Suprapubic skin (tissue), 4 donors: ENCODE measurements around the gene COPS2. TPM values are rescaled to one million over a fixed set of nuclear protein-coding genes. Genes with fewer than 3 reads are reported as not detected.

Experiments used
- DNase-seq, 2 donors: peaks; one replicate each; pipeline ENCODE4 v3.0.0-alpha.2; 2019; ENCODE audit warnings: low spot score in 2 of 2
- H3K27ac ChIP-seq: fragments of 200-600 bp; sonication (generic); one replicate; pipeline ENCODE4 v1.5.1; 2019
- H3K27me3 ChIP-seq: fragments of 200-600 bp; sonication (generic); one replicate; pipeline ENCODE4 v1.5.1; 2019
- H3K36me3 ChIP-seq: fragments of 200-600 bp; sonication (generic); one replicate; pipeline ENCODE4 v1.5.1; 2019
- H3K4me1 ChIP-seq: fragments of 200-600 bp; sonication (generic); one replicate; pipeline ENCODE4 v1.5.1; 2019
- H3K4me3 ChIP-seq: fragments of 200-600 bp; sonication (generic); one replicate; pipeline ENCODE4 v1.5.1; 2019; ENCODE audit warnings: mild to moderate bottlenecking
- H3K9me3 ChIP-seq: fragments of 200-600 bp; sonication (generic); one replicate; pipeline ENCODE4 v1.5.1; 2019
- EP300 ChIP-seq: sonication (generic); formaldehyde crosslinking; IDR thresholded peaks from one replicate; pipeline ENCODE4 v1.6.1; 2017; ENCODE audit warnings: antibody characterized with exemption
- POLR2A ChIP-seq, 2 donors: fragments of 450-650 bp; IDR thresholded peaks; one replicate each; pipeline ENCODE4 v1.6.1; 2017; ENCODE audit warnings: antibody characterized with exemption in 2 of 2, mild to moderate bottlenecking in 2 of 2, moderate library complexity in 2 of 2
- POLR2AphosphoS5 ChIP-seq, 3 donors: sonication (generic); formaldehyde crosslinking; IDR thresholded peaks; one replicate each; pipeline ENCODE4 v1.6.1; 2017; ENCODE audit warnings: antibody characterized with exemption in 3 of 3
- WGBS: methylation state at CpG from one replicate; pipeline ENCODE4 v1.1.5; 2018; 5-methylcytosine and 5-hydroxymethylcytosine counted together
- total RNA-seq, 4 donors: library from RNA; depleted of rRNA; stranded (reverse); fragments of >200 nt; gene quantifications; one replicate each; pipeline ENCODE4 v1.1.0, GENCODE V29; 2016
- TF ChIP-seq, protein P1 (sequence below), 2 donors: fragments of 200-600 bp in 1 of 2; fragments of 450-650 bp in 1 of 2; sonication (generic) in 1 of 2; IDR thresholded peaks; one replicate each; pipeline ENCODE4 v1.5.1; 2016 to 2019; ENCODE audit warnings: antibody characterized with exemption in 2 of 2, mild to moderate bottlenecking in 1 of 2, moderate library complexity in 1 of 2

The COPS2 gene
- total RNA-seq, 4 donors from 2014 or later, result 39.6 to 55.1 (median 47.7) TPM

DNA sequence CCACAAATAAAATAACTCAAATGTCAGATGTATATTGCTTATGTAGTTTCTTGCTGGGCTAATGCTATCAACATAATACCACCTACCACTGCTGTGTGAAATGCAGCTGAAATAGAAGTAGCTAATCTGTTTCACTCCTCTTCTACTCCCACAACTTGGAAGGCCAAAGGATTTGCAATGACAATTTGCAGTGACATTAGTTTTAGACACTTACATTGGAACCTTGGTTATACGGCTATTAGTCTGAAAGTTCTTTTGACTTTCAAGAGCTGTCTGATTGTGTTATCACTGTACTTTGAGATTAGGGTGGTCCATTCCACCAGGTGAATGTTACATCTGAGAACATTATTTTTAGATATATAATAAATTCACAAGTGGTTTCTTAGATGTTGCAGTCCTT, 33.5 kb downstream of the COPS2 start:
- Histone ChIP-seq H3K27me3 (no peaks in the 10 kb centered on the region), H3K36me3 (peaks cover 17% of the 10 kb centered on the region), H3K9me3 (no peaks in the 10 kb centered on the region), H3K27ac (no peak overlapping the region), H3K4me1 (no peaks in the 10 kb centered on the region), H3K4me3 (no peak overlapping the region)
- TF ChIP-seq POLR2AphosphoS5 (IDR thresholded peaks at IDR 0.05) (no peak), EP300 (no peak), POLR2A (IDR thresholded peaks at IDR 0.05) (no peak)
- TF ChIP-seq, protein P1, sequence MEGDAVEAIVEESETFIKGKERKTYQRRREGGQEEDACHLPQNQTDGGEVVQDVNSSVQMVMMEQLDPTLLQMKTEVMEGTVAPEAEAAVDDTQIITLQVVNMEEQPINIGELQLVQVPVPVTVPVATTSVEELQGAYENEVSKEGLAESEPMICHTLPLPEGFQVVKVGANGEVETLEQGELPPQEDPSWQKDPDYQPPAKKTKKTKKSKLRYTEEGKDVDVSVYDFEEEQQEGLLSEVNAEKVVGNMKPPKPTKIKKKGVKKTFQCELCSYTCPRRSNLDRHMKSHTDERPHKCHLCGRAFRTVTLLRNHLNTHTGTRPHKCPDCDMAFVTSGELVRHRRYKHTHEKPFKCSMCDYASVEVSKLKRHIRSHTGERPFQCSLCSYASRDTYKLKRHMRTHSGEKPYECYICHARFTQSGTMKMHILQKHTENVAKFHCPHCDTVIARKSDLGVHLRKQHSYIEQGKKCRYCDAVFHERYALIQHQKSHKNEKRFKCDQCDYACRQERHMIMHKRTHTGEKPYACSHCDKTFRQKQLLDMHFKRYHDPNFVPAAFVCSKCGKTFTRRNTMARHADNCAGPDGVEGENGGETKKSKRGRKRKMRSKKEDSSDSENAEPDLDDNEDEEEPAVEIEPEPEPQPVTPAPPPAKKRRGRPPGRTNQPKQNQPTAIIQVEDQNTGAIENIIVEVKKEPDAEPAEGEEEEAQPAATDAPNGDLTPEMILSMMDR (IDR thresholded peaks at IDR 0.05), result no peak
- DNase-seq, result no peak
- WGBS, result 93% methylated on average over 1 of the region's 1 CpG

DNA sequence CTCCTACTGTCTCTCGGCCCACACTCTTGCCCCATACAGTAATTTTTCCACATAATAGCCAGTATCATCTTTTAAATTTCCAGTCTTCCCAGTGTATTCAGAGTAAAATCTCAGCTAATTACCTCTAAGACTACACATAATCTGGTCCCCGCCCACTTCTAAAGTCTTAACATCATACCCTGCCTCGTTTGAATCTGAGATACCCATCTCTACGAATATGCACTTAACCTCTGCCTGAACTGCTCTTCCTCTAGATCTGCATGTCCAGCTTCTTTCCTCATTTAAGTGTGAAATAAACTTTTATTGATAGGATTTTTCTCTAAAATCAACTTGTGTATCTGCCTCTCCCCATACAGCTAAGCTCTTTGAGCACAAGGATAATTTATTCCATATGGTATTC, 34.6 kb downstream of the COPS2 start:
- peaks cover 11% of the 10 kb centered on the region for H3K36me3 ChIP-seq
- no peak overlapping the region for H3K4me3 ChIP-seq
- H3K9me3 ChIP-seq, result no peaks in the 10 kb centered on the region
- no peaks in the 10 kb centered on the region for H3K27me3 ChIP-seq
- DNase-seq, result no peak
- TF ChIP-seq POLR2AphosphoS5 (IDR thresholded peaks at IDR 0.05) (no peak), EP300 (no peak), POLR2A (IDR thresholded peaks at IDR 0.05) (no peak)
- TF ChIP-seq, protein P1 (IDR thresholded peaks at IDR 0.05), result no peak
- WGBS, result 81% methylated on average over 4 of the region's 4 CpGs
- H3K4me1 ChIP-seq, result no peaks in the 10 kb centered on the region
- H3K27ac ChIP-seq, result no peak overlapping the region

DNA sequence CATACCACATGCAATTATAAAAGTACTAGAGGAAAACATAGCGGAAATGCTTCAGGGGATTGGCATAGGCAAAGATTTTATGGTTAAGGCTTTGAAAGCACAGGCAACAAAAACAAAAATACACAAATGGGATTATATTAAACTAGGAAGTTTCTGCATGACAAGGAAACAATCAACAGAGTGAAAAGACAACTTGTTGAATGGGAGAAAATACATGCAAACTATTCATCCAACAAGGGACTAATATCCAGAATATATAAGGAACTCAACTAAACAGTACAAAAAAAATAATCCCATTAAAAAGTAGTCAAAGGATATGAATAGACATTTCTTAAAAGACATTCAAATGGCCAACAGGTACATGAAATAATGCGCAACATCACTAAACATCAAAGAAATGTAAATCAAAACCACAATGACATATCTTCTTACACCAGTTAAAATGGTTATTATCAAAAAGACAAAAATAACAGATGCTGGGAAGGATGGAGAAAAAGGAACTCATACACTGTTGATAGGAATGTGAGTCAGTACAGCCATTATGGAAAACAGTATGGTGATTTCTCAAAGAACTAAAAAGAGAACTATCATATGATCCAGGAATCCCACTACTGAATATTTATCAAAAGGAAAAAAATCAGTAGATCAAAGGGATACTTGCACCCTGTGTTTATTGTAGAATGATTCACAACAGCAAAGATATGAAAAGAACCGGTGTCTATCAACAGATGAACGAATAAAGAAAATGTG, 39.1 kb downstream of the COPS2 start:
- Histone ChIP-seq H3K4me3 (no peak overlapping the region), H3K27me3 (no peaks in the 10 kb centered on the region), H3K4me1 (no peaks in the 10 kb centered on the region), H3K9me3 (no peaks in the 10 kb centered on the region), H3K36me3 (peaks cover 16% of the 10 kb centered on the region), H3K27ac (no peak overlapping the region)
- WGBS, result 95% methylated on average over 4 of the region's 4 CpGs
- DNase-seq, result no peak
- no peak for TF ChIP-seq POLR2AphosphoS5 (IDR thresholded peaks at IDR 0.05)
- TF ChIP-seq EP300, result no peak
- no peak for TF ChIP-seq POLR2A (IDR thresholded peaks at IDR 0.05)
- TF ChIP-seq, protein P1 (IDR thresholded peaks at IDR 0.05), result no peak

DNA sequence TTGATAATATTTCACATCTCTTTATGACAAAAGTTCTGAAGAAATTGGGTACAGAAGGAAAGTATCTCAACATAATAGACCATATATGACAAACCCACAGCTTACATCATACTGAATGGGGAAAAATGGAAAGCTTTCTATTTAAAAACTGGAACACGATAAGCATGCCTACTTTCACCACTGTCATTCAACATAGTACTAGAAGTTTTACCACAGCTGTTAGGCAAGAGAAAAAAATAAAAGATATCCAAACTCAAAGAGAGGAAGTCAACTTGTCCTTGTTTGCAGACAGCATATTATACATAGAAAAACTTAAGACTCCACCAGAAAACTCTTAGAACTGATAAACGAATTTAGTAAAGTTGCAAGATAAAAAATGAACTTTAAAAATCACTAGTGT, 40.3 kb downstream of the COPS2 start:
- WGBS, result 90% methylated on average over 2 of the region's 2 CpGs
- no peak for DNase-seq
- H3K36me3 ChIP-seq, result peaks cover 26% of the 10 kb centered on the region
- H3K27ac ChIP-seq, result no peak overlapping the region
- no peaks in the 10 kb centered on the region for H3K4me1 ChIP-seq
- no peak for TF ChIP-seq POLR2A (IDR thresholded peaks at IDR 0.05)
- TF ChIP-seq, protein P1 (IDR thresholded peaks at IDR 0.05), result no peak
- TF ChIP-seq EP300, result no peak
- TF ChIP-seq POLR2AphosphoS5 (IDR thresholded peaks at IDR 0.05), result no peak
- H3K9me3 ChIP-seq, result no peaks in the 10 kb centered on the region
- no peak overlapping the region for H3K4me3 ChIP-seq
- no peaks in the 10 kb centered on the region for H3K27me3 ChIP-seq

DNA sequence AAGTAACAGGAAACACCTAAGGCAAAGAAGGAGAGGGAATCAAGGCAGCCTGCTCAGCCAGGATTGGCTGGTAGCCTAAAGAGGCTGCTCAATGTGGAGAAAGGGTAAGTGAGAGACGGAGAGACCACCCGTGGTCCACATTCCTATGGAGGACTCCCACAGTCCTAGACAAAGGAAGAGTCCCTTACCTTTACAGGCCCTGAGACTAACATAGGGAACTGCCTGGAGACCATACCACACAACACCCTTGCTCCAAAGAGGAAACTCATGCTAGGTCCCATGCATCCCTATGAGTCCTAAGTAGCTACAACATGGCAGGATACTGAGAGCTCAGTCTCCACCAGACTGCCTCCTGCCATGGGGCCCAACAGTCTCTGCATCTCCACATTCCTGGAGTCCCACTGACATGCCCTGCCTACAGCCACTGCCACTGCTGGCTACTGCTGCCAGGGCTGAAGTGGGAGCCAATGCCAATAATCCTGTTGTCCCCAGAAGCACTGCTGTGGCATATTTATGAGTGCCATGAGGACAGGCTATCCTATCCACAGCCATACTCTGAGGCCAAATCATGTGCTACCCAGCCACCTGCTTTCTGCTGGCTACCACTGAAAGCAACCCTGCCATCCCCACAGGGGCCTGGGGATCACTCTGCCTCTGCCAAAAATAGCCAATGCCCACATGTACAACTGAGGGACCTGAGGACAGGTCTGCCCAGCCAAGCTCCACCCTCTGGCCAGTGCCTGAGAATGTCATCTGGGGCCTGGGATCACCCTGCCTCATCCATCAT, 45.0 kb downstream of the COPS2 start:
- no peaks in the 10 kb centered on the region for H3K4me1 ChIP-seq
- no peak for DNase-seq
- no peaks in the 10 kb centered on the region for H3K27me3 ChIP-seq
- 95% methylated on average over 2 of the region's 2 CpGs for WGBS
- peaks cover 29% of the 10 kb centered on the region for H3K36me3 ChIP-seq
- no peaks in the 10 kb centered on the region for H3K9me3 ChIP-seq
- no peak overlapping the region for H3K4me3 ChIP-seq
- H3K27ac ChIP-seq, result no peak overlapping the region
- TF ChIP-seq POLR2AphosphoS5 (IDR thresholded peaks at IDR 0.05) (no peak), POLR2A (IDR thresholded peaks at IDR 0.05) (no peak)
